Uterus (tissue), 4 donors: Measurements from ENCODE around the gene DYNLT1. TPM values are rescaled to one million over a fixed set of nuclear protein-coding genes. Genes with fewer than 3 reads are reported as not detected.
"Not testable (repeated sequence)": the region's sequence is repeated elsewhere in the genome, so short reads cannot be mapped to it uniquely, and the experiment has no call there.

ENCODE experiments used
- DNase-seq, 2 donors: peaks; one replicate each; pipeline ENCODE4 v3.0.0-alpha.2; 2019 to 2020
- H3K27ac ChIP-seq, 2 donors: fragments of 200-600 bp; sonication (generic); 1 replicate in 1 of 2; 2 replicates in 1 of 2; pipeline ENCODE4 v1.5.1; 2016 to 2018
- H3K27me3 ChIP-seq, 2 donors: fragments of 200-600 bp; sonication (generic); one replicate each; pipeline ENCODE4 v1.5.1; 2018 to 2019; ENCODE audit warnings: control low read depth in 1 of 2
- H3K36me3 ChIP-seq, 2 donors: fragments of 200-600 bp; sonication (generic); one replicate each; pipeline ENCODE4 v1.5.1; 2019; ENCODE audit warnings: control low read depth in 1 of 2
- H3K4me1 ChIP-seq, 2 donors: fragments of 200-600 bp; sonication (generic); one replicate each; pipeline ENCODE4 v1.5.1; 2018 to 2019; ENCODE audit warnings: control low read depth in 1 of 2
- H3K4me3 ChIP-seq, 2 donors: fragments of 200-600 bp; sonication (generic); 1 replicate in 1 of 2; 2 replicates in 1 of 2; pipeline ENCODE4 v1.5.1; 2018 to 2019; ENCODE audit warnings: mild to moderate bottlenecking in 1 of 2
- H3K9me3 ChIP-seq, 2 donors: fragments of 200-600 bp; sonication (generic); one replicate each; pipeline ENCODE4 v1.5.1; 2019; ENCODE audit warnings: control low read depth in 1 of 2
- CTCF ChIP-seq, 4 experiments: fragments of 200-600 bp in 2 of 4; fragments of 450-650 bp in 2 of 4; sonication (generic) in 2 of 4; IDR thresholded peaks; one replicate each; pipeline ENCODE4 v1.5.1; 2016 to 2019; ENCODE audit warnings: antibody characterized with exemption in 4 of 4, mild to moderate bottlenecking in 2 of 4, moderate library complexity in 1 of 4
- POLR2A ChIP-seq, 2 donors: fragments of 450-650 bp; IDR thresholded peaks; one replicate each; pipeline ENCODE4 v1.6.1; 2016; ENCODE audit warnings: antibody characterized with exemption in 2 of 2, mild to moderate bottlenecking in 1 of 2, moderate library complexity in 1 of 2
- intact Hi-C: fragments of 100-400 bp; cut with DNase I; formaldehyde crosslinking; loops from one replicate; pipeline ENCODE4 v1.15.1; 2023; ENCODE audit warnings: low total_unique reads
- total RNA-seq, 4 donors: library from RNA; depleted of rRNA in 3 of 4; stranded (reverse); fragments of >200 nt in 3 of 4; gene quantifications; one replicate each; pipeline versions ENCODE4 v1.1.0 to v1.2.4, GENCODE V29; 2014 to 2023
- donor health status: DM: yes; HTN: yes; CAD: no.

DYNLT1 gene
- total RNA-seq, 4 donors from 2014 or later = 68.2 to 134 (median 114) TPM

GRCh38 chr6:158674342-158675131 is 30.0 kb upstream of the DYNLT1 start:
- H3K9me3 ChIP-seq = no peaks in the 10 kb centered on the region
- no peaks in the 10 kb centered on the region for H3K27me3 ChIP-seq
- no peaks in the 10 kb centered on the region for H3K4me1 ChIP-seq
- no peaks in the 10 kb centered on the region for H3K36me3 ChIP-seq
- no peak overlapping the region for H3K27ac ChIP-seq
- DNase-seq = no peak
- intact Hi-C loops = no loop called here
- H3K4me3 ChIP-seq = no peak overlapping the region
- TF ChIP-seq POLR2A (IDR thresholded peaks at IDR 0.05) (no peak), CTCF (IDR thresholded peaks at IDR 0.05) (no peak)

- no peak for TF ChIP-seq CTCF (IDR thresholded peaks at IDR 0.05)
- TF ChIP-seq POLR2A (IDR thresholded peaks at IDR 0.05) = no peak
- intact Hi-C loops = no loop called here
- Histone ChIP-seq H3K9me3 (no peaks in the 10 kb centered on the region), H3K27ac (no peak overlapping the region), H3K4me3 (no peak overlapping the region), H3K36me3 (no peaks in the 10 kb centered on the region), H3K27me3 (no peaks in the 10 kb centered on the region), H3K4me1 (no peaks in the 10 kb centered on the region)
- no peak for DNase-seq
Measured at GRCh38 chr6:158672726-158673125, 28.2 kb upstream of the DYNLT1 start.

- H3K4me1 ChIP-seq, H3K27me3 ChIP-seq, H3K27ac ChIP-seq, intact Hi-C loops, H3K4me3 ChIP-seq, H3K36me3 ChIP-seq, DNase-seq, H3K9me3 ChIP-seq: not testable (repeated sequence)
Measured at GRCh38 chr6:158672119-158672518, 27.6 kb upstream of the DYNLT1 start.

GRCh38 chr6:158669145-158670035 is 24.8 kb upstream of the DYNLT1 start:
- H3K4me1 ChIP-seq = no peaks in the 10 kb centered on the region
- H3K4me3 ChIP-seq = no peak overlapping the region
- no peak for DNase-seq
- H3K27me3 ChIP-seq = no peaks in the 10 kb centered on the region
- TF ChIP-seq CTCF (IDR thresholded peaks at IDR 0.05) (no peak), POLR2A (IDR thresholded peaks at IDR 0.05) (no peak)
- no peak overlapping the region for H3K27ac ChIP-seq
- no peaks in the 10 kb centered on the region for H3K36me3 ChIP-seq
- H3K9me3 ChIP-seq = no peaks in the 10 kb centered on the region
- intact Hi-C loops = no loop called here

GRCh38 chr6:158668707-158669103 is 24.2 kb upstream of the DYNLT1 start:
- TF ChIP-seq CTCF (IDR thresholded peaks at IDR 0.05) (no peak), POLR2A (IDR thresholded peaks at IDR 0.05) (no peak)
- H3K4me3 ChIP-seq = no peak overlapping the region
- no peak for DNase-seq
- no peaks in the 10 kb centered on the region for H3K9me3 ChIP-seq
- no peaks in the 10 kb centered on the region for H3K27me3 ChIP-seq
- intact Hi-C loops = no loop called here
- no peaks in the 10 kb centered on the region for H3K36me3 ChIP-seq
- no peaks in the 10 kb centered on the region for H3K4me1 ChIP-seq
- H3K27ac ChIP-seq = no peak overlapping the region
